ENCODE data around the gene SOBP.

DNA sequence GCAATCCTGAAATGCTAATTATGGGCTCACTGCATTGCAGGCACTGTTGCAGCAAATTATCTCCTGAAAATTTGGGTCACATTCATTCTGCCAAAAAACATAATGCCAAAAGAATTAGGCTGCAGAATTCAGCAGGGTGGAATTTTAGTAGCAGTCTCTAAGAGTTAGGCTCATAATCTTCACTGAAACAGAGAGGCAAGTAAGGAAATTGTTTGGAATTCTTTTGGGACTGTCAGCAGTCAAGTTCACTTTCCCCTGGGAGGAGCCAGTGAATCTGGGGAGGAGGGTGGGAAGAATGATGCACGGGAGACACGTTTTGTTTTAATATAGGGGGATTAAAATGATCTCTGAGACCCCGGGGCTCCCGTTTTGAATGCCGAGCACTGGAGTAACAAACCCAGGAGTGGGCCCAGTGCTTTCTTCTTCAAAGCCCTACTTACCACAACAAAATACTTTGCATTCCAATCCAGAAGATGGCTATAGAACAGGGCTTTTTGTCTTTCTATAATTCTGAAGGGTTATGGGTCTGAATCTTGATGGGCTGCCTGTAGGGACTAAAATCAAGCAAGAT lies 44.7 kb downstream of the SOBP start:
- TF ChIP-seq, protein P1, sequence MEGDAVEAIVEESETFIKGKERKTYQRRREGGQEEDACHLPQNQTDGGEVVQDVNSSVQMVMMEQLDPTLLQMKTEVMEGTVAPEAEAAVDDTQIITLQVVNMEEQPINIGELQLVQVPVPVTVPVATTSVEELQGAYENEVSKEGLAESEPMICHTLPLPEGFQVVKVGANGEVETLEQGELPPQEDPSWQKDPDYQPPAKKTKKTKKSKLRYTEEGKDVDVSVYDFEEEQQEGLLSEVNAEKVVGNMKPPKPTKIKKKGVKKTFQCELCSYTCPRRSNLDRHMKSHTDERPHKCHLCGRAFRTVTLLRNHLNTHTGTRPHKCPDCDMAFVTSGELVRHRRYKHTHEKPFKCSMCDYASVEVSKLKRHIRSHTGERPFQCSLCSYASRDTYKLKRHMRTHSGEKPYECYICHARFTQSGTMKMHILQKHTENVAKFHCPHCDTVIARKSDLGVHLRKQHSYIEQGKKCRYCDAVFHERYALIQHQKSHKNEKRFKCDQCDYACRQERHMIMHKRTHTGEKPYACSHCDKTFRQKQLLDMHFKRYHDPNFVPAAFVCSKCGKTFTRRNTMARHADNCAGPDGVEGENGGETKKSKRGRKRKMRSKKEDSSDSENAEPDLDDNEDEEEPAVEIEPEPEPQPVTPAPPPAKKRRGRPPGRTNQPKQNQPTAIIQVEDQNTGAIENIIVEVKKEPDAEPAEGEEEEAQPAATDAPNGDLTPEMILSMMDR (IDR thresholded peaks at IDR 0.05) = no peak
- no peak for TF ChIP-seq POLR2A (IDR thresholded peaks at IDR 0.05)

All from thyroid gland (tissue), 4 donors.